Calu3 (cell line): ENCODE data around the gene DHDH. TPM values are rescaled to one million over a fixed set of nuclear protein-coding genes. Genes with fewer than 3 reads are reported as not detected.
A peak's percentile ranks its signal among the peaks of the same experiment; 100 is the strongest.
"Not testable (repeated sequence)": the region's sequence is repeated elsewhere in the genome, so short reads cannot be mapped to it uniquely, and the experiment has no call there.

Source experiments
- BruUV-seq: library from RNA; stranded (reverse); fragments of 400-500 nt; replicated peaks from 2 replicates; lab custom pipeline; 2021; lab: Mats Ljungman, UMichigan
- CTCF ChIA-PET: fragments of 300-600 bp; sonication (Branson Sonifier 250); formaldehyde crosslinking; loops from one replicate; lab custom pipeline; 2022; ENCODE audit warnings: antibody characterized with exemption; lab: Charles Lee
- DNase-seq: peaks from one replicate; pipeline ENCODE4 v3.0.0; 2022
- H3K27ac Mint-ChIP-seq: one replicate; pipeline ENCODE4 v1.8.0; 2022; ENCODE audit warnings: mixed read lengths; ENCODE audit not compliant: unreplicated experiment
- H3K27me3 Mint-ChIP-seq: one replicate; pipeline ENCODE4 v1.8.0; 2022; ENCODE audit warnings: mixed read lengths; ENCODE audit not compliant: unreplicated experiment
- H3K36me3 Mint-ChIP-seq: one replicate; pipeline ENCODE4 v1.8.0; 2022; ENCODE audit warnings: mild to moderate bottlenecking, moderate library complexity, mixed read lengths; ENCODE audit not compliant: insufficient read depth, unreplicated experiment
- H3K4me1 Mint-ChIP-seq: one replicate; pipeline ENCODE4 v1.8.0; 2022; ENCODE audit warnings: mild to moderate bottlenecking, low read depth, mixed read lengths; ENCODE audit not compliant: unreplicated experiment
- H3K4me3 Mint-ChIP-seq: one replicate; pipeline ENCODE4 v1.8.0; 2022; ENCODE audit warnings: mild to moderate bottlenecking, low read depth, moderate library complexity, mixed read lengths; ENCODE audit not compliant: unreplicated experiment
- H3K9me3 Mint-ChIP-seq: one replicate; pipeline ENCODE4 v1.8.0; 2022; ENCODE audit warnings: low read depth, mixed read lengths; ENCODE audit not compliant: unreplicated experiment
- CTCF ChIP-seq: fragments of 200-600 bp; IDR thresholded peaks from one replicate; pipeline ENCODE4 v1.8.0; 2022; ENCODE audit warnings: antibody characterized with exemption; ENCODE audit not compliant: unreplicated experiment
- intact Hi-C: fragments of 100-400 bp; cut with micrococcal nuclease; formaldehyde crosslinking; loops from one replicate; pipeline ENCODE4 v1.10.0; 2022; ENCODE audit not compliant: unreplicated experiment
- total RNA-seq: library from RNA; stranded (reverse); gene quantifications from 2 replicates; pipeline ENCODE4 v1.2.3, GENCODE V29; 2022

The DHDH gene
- total RNA-seq, 1 experiment from 2014 or later: 2.1 TPM

DNA sequence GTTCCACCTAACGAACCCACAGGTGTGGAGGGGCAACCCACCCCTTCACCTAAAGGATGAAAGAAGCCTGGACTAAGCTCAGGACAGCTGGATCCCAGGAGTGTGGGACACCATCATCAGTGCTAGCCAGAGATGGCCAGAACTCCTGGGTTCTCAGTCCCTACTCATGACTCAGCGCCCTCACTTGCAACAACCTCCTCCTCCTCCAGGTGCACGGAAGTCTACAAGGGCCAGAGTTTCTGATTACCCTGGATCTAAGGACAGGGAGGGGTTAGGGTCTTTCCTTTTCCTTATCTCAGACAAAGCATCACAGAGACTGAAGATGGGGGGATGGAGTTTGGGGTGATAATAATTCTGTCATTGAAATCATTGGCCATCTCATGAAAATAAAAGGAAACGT, 42.9 kb upstream of the DHDH start:
- Mint-ChIP-seq H3K9me3 (no peaks in the 10 kb centered on the region), H3K36me3 (no peaks in the 10 kb centered on the region), H3K4me1 (peaks cover 21% of the 10 kb centered on the region), H3K27ac (no peak overlapping the region), H3K4me3 (peak overlapping the region; percentile 6), H3K27me3 (no peaks in the 10 kb centered on the region)
- CTCF ChIA-PET: interaction anchor here (0.6 kb wide), 1 partner anchor 103 kb away, joined by 3 read pairs; the partner anchor contains the start of gene RUVBL2
- DNase-seq: no peak
- intact Hi-C loops: no loop called here
- no peak for TF ChIP-seq CTCF
- BruUV-seq: no TSS peak

DNA sequence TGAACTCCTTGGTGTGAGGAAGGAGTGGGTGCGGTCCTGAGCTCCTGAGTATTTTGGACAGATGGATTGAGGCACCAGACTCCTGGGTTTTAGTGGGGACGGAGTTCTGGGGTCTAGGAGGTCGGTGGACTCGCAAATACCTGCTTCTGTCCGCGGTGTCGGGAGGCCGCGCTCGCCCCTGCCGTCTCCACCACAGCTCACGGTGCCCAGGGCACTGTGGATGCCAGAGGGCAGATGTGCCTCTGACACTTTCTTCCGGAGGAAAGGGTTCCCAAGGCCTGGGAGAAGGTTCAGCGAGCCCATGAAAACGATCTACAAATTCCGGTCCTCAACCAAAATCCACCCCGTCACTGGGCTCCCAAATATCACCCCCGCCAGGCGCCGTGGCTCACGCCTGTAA, 38.3 kb upstream of the DHDH start:
- no TSS peak for BruUV-seq
- no peak for DNase-seq
- peaks cover 16% of the 10 kb centered on the region for H3K36me3 Mint-ChIP-seq
- intact Hi-C loops: no loop called here
- no peak overlapping the region for H3K4me3 Mint-ChIP-seq
- no peak overlapping the region for H3K27ac Mint-ChIP-seq
- no peaks in the 10 kb centered on the region for H3K9me3 Mint-ChIP-seq
- CTCF ChIA-PET: no interaction called here
- no peaks in the 10 kb centered on the region for H3K27me3 Mint-ChIP-seq
- peaks cover 24% of the 10 kb centered on the region for H3K4me1 Mint-ChIP-seq
- TF ChIP-seq CTCF: no peak

GRCh38 chr19:48896191-48896720, 37.2 kb upstream of the DHDH start:
- no peaks in the 10 kb centered on the region for H3K9me3 Mint-ChIP-seq
- H3K27ac Mint-ChIP-seq: peak overlapping the region; percentile 54
- H3K36me3 Mint-ChIP-seq: peaks cover 27% of the 10 kb centered on the region
- intact Hi-C loops: no loop called here
- H3K27me3 Mint-ChIP-seq: no peaks in the 10 kb centered on the region
- H3K4me3 Mint-ChIP-seq: no peak overlapping the region
- no TSS peak for BruUV-seq
- no peak for TF ChIP-seq CTCF
- peaks cover 16% of the 10 kb centered on the region for H3K4me1 Mint-ChIP-seq
- no peak for DNase-seq
- CTCF ChIA-PET: no interaction called here

DNA sequence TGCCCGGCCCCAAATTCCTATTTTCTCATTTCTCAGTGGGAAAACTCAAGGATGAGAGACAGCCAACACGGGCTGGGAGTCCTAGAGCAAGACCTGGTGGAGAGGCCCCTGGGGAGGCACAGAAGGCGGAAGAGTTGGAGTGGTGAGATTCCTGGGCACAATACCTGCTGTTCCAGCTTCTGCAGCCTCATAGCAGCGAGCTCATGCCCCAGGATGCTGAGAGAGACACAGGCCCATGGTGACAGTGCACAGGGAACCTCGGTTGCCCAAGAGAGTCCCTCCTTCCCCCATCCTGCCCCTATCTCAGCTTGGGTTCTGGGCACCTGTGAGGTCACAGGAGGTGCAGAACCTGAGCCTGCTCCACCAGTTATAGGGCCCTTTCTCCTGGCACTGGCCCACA, 36.3 kb upstream of the DHDH start:
- CTCF ChIA-PET: no interaction called here
- BruUV-seq: no TSS peak
- Mint-ChIP-seq H3K4me1 (peaks cover 7% of the 10 kb centered on the region), H3K4me3 (no peak overlapping the region), H3K27me3 (no peaks in the 10 kb centered on the region), H3K36me3 (peaks cover 35% of the 10 kb centered on the region), H3K9me3 (no peaks in the 10 kb centered on the region), H3K27ac (peak overlapping the region; percentile 54)
- no peak for TF ChIP-seq CTCF
- DNase-seq: no peak
- intact Hi-C loops: no loop called here

GRCh38 chr19:48899386-48899749, 34.1 kb upstream of the DHDH start:
- DNase-seq, H3K27me3 Mint-ChIP-seq, intact Hi-C loops, H3K4me1 Mint-ChIP-seq, BruUV-seq, H3K9me3 Mint-ChIP-seq: not testable (repeated sequence)
- Mint-ChIP-seq H3K27ac (peak overlapping the region; percentile 93), H3K4me3 (peak overlapping the region; percentile 99), H3K36me3 (peaks cover 41% of the 10 kb centered on the region)
- CTCF ChIA-PET: interaction anchor here (0.6 to 1.4 kb wide), 6 partner anchors 11 to 314 kb away, joined by 3 to 7 read pairs (median 4); no protein-coding TSS in a partner anchor
